ENCODE measurements around the gene LONRF2. TPM values are rescaled to one million over a fixed set of nuclear protein-coding genes. Genes with fewer than 3 reads are reported as not detected.
"Not testable (repeated sequence)": the region's sequence is repeated elsewhere in the genome, so short reads cannot be mapped to it uniquely, and the experiment has no call there.

The LONRF2 gene
- total RNA-seq, 1 donor from 2014 or later: not detected

GRCh38 chr2:100358554-100358953, 36.3 kb upstream of the LONRF2 start:
- Mint-ChIP-seq H3K4me1 (ENCODE audit: unreplicated experiment) (no peaks in the 10 kb centered on the region), H3K9me3 (ENCODE audit: unreplicated experiment) (peaks cover 4% of the 10 kb centered on the region), H3K36me3 (ENCODE audit: low read depth, unreplicated experiment) (peaks cover 7% of the 10 kb centered on the region), H3K27me3 (ENCODE audit: unreplicated experiment) (peaks cover 2% of the 10 kb centered on the region), H3K4me3 (ENCODE audit: unreplicated experiment) (no peak overlapping the region), H3K27ac (ENCODE audit: unreplicated experiment) (no peak overlapping the region)
- no peak for DNase-seq (ENCODE audit: low spot score)
- no peak for TF ChIP-seq CTCF (IDR thresholded peaks at IDR 0.05; ENCODE audit: unreplicated experiment)

DNA sequence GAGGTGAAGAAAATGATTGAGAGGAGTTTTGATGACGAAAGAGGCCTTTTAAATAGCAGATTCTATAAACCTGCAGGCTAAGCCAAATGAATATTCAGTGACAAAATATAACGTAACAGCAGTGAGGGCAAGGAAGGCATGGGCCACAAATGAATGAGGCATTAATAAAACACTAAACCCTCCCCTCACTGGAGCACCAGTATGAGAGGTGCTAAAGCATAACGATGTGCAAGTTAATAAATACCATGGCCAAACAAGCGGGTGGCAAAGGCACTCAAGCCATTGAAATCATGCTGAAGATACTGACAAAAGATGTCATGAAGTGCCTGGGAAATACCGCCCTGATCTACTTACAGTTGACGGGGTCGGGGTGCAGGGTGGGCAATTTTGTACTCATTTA, 30.2 kb upstream of the LONRF2 start:
- Mint-ChIP-seq H3K36me3 (ENCODE audit: low read depth, unreplicated experiment) (no peaks in the 10 kb centered on the region), H3K27ac (ENCODE audit: unreplicated experiment) (no peak overlapping the region), H3K9me3 (ENCODE audit: unreplicated experiment) (peaks cover 4% of the 10 kb centered on the region), H3K4me3 (ENCODE audit: unreplicated experiment) (no peak overlapping the region), H3K27me3 (ENCODE audit: unreplicated experiment) (peaks cover 5% of the 10 kb centered on the region), H3K4me1 (ENCODE audit: unreplicated experiment) (no peaks in the 10 kb centered on the region)
- no peak for TF ChIP-seq CTCF (IDR thresholded peaks at IDR 0.05; ENCODE audit: unreplicated experiment)
- no peak for DNase-seq (ENCODE audit: low spot score)

DNA sequence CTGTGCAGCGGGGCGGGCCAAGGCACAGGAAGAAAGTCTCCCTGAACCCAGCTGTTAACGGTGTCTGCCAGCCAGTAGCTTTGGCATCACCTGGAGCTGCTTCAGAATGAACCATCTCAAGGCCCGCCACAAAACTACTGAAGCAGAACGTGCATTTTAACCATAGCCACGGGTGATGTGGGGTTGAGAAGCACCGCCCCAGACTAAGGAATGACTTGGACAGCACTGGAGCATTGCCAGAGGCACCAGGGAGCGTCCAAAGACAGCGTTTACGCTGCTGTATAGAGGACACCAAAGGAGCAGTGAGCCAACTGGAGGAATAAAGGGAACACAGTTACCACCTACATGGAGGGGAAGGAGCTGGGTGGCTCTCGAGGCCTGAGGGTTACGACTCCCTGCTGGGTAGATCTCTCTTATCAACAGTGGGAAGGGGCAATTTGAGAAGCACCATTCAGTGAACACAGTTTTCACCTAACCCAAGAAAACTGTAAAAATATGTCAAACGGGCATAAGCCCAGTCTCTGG, 28.4 kb upstream of the LONRF2 start:
- H3K4me1 Mint-ChIP-seq (ENCODE audit: unreplicated experiment): no peaks in the 10 kb centered on the region
- H3K36me3 Mint-ChIP-seq (ENCODE audit: low read depth, unreplicated experiment): no peaks in the 10 kb centered on the region
- no peak overlapping the region for H3K27ac Mint-ChIP-seq (ENCODE audit: unreplicated experiment)
- H3K4me3 Mint-ChIP-seq (ENCODE audit: unreplicated experiment): no peak overlapping the region
- TF ChIP-seq CTCF (IDR thresholded peaks at IDR 0.05; ENCODE audit: unreplicated experiment): no peak
- no peak for DNase-seq (ENCODE audit: low spot score)
- H3K27me3 Mint-ChIP-seq (ENCODE audit: unreplicated experiment): peaks cover 5% of the 10 kb centered on the region
- peaks cover 4% of the 10 kb centered on the region for H3K9me3 Mint-ChIP-seq (ENCODE audit: unreplicated experiment)

- not testable (repeated sequence) for H3K27ac Mint-ChIP-seq (ENCODE audit: unreplicated experiment); DNase-seq (ENCODE audit: low spot score); H3K4me3 Mint-ChIP-seq (ENCODE audit: unreplicated experiment); H3K27me3 Mint-ChIP-seq (ENCODE audit: unreplicated experiment); H3K4me1 Mint-ChIP-seq (ENCODE audit: unreplicated experiment); H3K36me3 Mint-ChIP-seq (ENCODE audit: low read depth, unreplicated experiment)
- H3K9me3 Mint-ChIP-seq (ENCODE audit: unreplicated experiment): peaks cover 11% of the 10 kb centered on the region
Measured at GRCh38 chr2:100345144-100345543, 22.8 kb upstream of the LONRF2 start.

- H3K27ac Mint-ChIP-seq (ENCODE audit: unreplicated experiment): no peak overlapping the region
- peaks cover 7% of the 10 kb centered on the region for H3K9me3 Mint-ChIP-seq (ENCODE audit: unreplicated experiment)
- H3K36me3 Mint-ChIP-seq (ENCODE audit: low read depth, unreplicated experiment): peaks cover 4% of the 10 kb centered on the region
- no peaks in the 10 kb centered on the region for H3K27me3 Mint-ChIP-seq (ENCODE audit: unreplicated experiment)
- TF ChIP-seq CTCF (IDR thresholded peaks at IDR 0.05; ENCODE audit: unreplicated experiment): no peak
- no peaks in the 10 kb centered on the region for H3K4me1 Mint-ChIP-seq (ENCODE audit: unreplicated experiment)
- no peak for DNase-seq (ENCODE audit: low spot score)
- no peak overlapping the region for H3K4me3 Mint-ChIP-seq (ENCODE audit: unreplicated experiment)
Measured at GRCh38 chr2:100344433-100344832, 22.1 kb upstream of the LONRF2 start.

DNA sequence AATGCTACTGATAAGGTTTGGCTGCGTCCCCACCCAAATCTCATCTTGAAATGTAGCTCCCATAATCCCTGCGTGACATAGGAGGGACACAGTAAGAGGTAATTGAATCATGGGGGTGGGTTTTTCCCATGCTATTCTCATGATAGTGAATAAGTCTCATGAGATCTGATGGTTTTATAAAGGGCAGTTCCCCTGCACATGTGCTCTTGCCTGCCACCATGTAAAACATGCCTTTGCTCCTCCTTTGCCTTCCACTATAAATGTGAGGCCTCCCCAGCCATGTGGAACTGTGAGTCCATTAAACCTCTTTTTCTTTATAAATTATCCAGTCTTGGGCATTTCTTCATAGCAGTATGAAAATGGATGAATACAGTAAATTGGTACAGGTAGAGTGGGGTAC, 20.2 kb upstream of the LONRF2 start:
- H3K9me3 Mint-ChIP-seq (ENCODE audit: unreplicated experiment); H3K27me3 Mint-ChIP-seq (ENCODE audit: unreplicated experiment); H3K36me3 Mint-ChIP-seq (ENCODE audit: low read depth, unreplicated experiment); DNase-seq (ENCODE audit: low spot score); H3K4me1 Mint-ChIP-seq (ENCODE audit: unreplicated experiment); H3K27ac Mint-ChIP-seq (ENCODE audit: unreplicated experiment); H3K4me3 Mint-ChIP-seq (ENCODE audit: unreplicated experiment): not testable (repeated sequence)
